AG09319 (cell line): ENCODE measurements around the gene IGSF11.
A peak's percentile ranks its signal among the peaks of the same experiment; 100 is the strongest.
"Not testable (repeated sequence)": the region's sequence is repeated elsewhere in the genome, so short reads cannot be mapped to it uniquely, and the experiment has no call there.

ENCODE experiments used
- DNase-seq: peaks from one replicate; pipeline ENCODE4 v3.0.0-alpha.2; 2010; ENCODE audit warnings: low read depth; ENCODE audit errors: extremely low read depth
- CTCF ChIP-seq: IDR thresholded peaks from 2 replicates; pipeline ENCODE4 v1.5.1; 2011; ENCODE audit warnings: low read depth, mild to moderate bottlenecking, inconsistent platforms, low read length, moderate library complexity

The IGSF11 gene

GRCh38 chr3:118884748-118885206 lies 149.9 kb downstream of the IGSF11 start:
- TF ChIP-seq CTCF = peak; percentile 92
- peak; percentile 5 for DNase-seq

- TF ChIP-seq CTCF = peak; percentile 78
- peak; percentile 29 for DNase-seq
Observed at GRCh38 chr3:118882353-118882947, 152.2 kb downstream of the IGSF11 start.

GRCh38 chr3:118868051-118868450 lies 166.6 kb downstream of the IGSF11 start:
- TF ChIP-seq CTCF = no peak
- DNase-seq = no peak

- no peak for TF ChIP-seq CTCF
- DNase-seq = no peak
Observed at GRCh38 chr3:118863731-118864322, 170.8 kb downstream of the IGSF11 start.

- DNase-seq = no peak
- TF ChIP-seq CTCF = no peak
Observed at GRCh38 chr3:118859950-118860349, 174.7 kb downstream of the IGSF11 start.

GRCh38 chr3:118851466-118852193 lies 183.0 kb downstream of the IGSF11 start:
- DNase-seq = not testable (repeated sequence)

GRCh38 chr3:118850687-118851086 lies 184.0 kb downstream of the IGSF11 start:
- TF ChIP-seq CTCF = no peak
- no peak for DNase-seq
